NCI-H2227 (cell line): ENCODE measurements around the gene DMRTC2.
A peak's percentile ranks its signal among the peaks of the same experiment; 100 is the strongest.

ENCODE experiments used
- DNase-seq: peaks from one replicate; lab custom pipeline; 2025; ENCODE audit not compliant: unreplicated experiment; lab: John Stamatoyannopoulos, UW

Gene DMRTC2

DNA sequence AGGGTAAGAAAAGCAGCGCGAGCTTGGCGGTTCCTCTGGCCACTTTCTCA is at the start of gene DMRTC2:
TSS of gene DMRTC2 (plus strand) at position 42 of the 50 bp plus-strand sequence. CDS start 2,387 bp downstream, outside the sequence.
- no peak for DNase-seq

DNA sequence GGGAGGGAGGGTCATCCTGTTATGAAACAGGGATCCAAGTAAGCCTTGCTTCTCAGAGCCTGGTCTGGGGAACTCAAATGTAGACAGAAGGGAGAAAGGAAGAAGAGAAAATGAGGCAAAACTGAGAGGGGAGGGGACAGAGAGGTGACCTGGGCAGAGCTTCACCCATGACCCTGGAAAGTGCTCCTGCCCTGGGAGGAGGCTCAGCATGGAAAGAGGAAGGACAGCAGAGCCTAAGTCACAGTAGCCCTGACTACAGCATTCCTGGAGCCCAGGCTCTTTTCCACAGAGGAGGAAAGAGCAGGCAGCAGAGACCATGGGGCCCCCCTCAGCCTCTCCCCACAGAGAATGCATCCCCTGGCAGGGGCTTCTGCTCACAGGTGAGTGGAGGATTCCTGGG is 48.5 kb upstream of the DMRTC2 start, which contains the start of gene CEACAM3:
TSS of gene CEACAM3 (plus strand) at position 226 of the 400 bp plus-strand sequence. CDS start at position 317, 91 bp downstream.
- DNase-seq: no peak

DNA sequence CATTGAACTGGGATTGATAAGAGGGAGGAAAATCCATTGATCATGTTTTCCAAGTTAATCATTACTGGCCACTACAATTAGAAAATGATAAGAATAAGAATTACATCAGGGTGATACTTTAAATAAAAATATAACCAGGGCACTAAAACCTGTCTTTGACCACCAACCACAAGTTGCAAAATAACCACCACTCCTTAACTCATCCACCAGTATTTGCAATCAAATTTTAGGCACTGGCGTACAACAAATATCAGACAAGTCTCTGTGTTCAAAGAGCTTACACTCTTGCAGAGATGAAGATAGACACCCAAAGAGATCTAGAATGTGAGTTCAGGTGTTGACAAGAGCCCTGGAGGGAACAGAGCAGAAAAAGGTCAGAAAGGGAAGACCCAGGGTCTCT is 47.9 kb upstream of the DMRTC2 start:
- DNase-seq: no peak

DNA sequence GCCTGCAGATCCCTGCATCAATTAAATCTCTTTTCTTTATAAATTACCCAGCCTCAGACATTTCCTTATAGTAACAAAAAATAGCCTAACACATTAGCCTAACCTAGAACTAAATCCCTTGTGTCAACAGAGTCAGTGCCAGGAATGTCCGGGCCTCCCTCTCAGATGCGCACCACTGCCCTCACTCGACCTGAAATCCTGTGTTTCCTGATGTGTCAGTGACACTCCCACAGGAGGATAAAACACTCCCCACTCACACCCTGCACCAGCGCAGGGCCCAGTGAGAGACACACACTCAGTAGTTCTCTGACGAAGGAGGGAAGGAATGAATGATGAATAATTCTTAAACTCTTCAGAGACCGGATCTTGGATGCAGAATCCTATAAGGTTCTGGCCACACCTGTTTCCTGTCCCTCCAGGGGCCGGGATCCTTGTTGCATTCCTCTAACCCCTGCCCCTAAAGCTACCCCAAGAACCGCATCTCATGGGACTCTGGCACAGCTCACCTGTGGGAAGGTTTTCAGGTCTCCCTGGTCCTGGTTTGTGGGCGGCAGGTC is 45.3 kb upstream of the DMRTC2 start:
- DNase-seq: no peak

DNA sequence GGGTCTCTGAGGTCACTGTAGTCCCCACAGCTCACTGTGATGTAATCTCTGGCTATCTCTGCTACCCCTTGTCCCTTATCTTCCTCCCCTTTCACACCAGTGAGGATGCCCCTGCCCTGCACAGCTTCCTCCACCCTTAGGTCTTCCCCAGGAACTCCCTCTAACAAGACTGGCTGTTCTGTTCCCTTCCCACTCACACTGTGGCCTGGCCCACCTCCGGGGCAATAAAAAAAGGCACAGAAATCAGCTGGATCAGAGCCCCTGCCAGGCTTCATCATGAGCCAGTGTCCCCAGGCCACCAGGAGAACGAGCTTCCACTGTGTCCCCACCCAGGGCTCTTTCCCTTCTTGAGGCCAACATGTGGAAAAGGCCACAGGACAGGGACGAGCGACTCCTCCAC is 43.8 kb upstream of the DMRTC2 start:
- no peak for DNase-seq

DNA sequence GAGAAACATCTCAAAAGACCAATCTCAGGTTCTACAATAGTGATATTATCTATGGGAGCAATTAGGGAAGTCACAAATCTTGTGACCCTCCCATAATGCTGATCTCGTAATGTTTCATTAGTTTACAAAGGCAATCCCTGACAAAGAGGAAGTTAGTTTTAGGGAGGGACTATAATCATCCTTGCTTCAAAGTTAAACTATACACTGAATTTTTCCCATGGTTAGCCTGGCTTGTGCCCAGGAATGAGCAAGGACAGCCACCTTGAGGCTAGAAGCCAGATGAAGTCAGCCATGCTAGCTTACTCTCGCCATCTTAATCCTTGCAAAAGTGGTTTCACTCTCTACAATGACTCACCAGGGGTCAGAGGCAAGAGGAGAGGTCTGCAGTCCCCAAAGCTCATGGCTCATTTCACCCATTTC is 43.0 kb upstream of the DMRTC2 start:
- no peak for DNase-seq

DNA sequence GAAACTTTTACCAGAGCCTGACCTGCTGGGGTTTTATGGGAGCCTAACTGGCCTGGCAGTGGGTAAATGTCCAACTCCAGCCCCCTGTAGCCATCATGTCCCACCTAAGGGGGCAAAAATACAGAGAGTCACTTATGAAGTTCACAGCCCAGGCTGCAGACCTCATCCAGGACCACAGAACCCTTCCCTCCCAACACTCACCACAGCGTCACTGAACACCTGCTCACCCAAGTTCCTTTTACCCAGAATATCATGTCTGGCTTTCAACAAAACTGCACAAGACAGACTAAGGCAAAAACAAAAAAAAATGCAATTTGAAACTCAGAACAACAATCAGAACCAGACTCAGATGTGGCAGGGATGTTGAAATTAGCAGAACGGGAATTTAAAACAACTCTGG is 42.1 kb upstream of the DMRTC2 start:
- no peak for DNase-seq

DNA sequence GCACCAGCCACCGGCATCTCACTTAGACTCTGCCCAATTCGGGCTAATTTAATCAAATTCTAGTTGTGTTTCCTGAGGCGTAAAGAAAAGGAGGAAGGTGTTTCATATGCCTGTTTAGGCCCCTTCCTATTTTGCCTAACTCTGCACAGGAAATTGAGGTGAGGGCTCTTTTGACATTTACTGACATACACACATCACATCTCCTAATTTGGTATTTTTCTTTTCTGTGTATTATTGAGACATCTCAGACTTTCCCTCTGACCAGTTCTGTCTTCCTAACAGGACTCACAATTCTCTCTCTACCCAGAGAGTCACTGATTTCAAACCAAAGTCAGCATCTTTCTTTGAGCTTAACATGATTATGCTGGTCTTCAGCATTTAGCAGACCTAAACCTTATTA is 40.5 kb upstream of the DMRTC2 start:
- DNase-seq: no peak

DNA sequence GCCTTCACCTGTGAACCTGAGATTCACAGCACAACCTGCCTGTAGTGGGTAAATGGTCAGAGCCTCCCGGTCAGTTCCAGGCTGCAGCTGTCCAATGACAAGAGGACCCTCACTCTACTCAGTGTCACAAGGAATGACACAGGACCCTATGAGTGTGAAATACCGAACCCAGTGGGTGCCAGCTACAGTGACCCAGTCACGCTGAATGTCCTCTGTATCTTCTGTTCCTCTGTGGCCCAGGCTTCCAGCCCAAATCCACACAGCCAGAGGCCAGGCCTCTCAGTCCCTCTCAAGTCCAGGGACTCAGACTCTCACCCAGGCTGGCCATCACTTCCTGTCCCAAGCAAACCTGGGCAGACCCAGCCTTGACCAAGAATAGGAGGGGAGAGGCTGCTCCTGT is 37.7 kb upstream of the DMRTC2 start:
- no peak for DNase-seq

DNA sequence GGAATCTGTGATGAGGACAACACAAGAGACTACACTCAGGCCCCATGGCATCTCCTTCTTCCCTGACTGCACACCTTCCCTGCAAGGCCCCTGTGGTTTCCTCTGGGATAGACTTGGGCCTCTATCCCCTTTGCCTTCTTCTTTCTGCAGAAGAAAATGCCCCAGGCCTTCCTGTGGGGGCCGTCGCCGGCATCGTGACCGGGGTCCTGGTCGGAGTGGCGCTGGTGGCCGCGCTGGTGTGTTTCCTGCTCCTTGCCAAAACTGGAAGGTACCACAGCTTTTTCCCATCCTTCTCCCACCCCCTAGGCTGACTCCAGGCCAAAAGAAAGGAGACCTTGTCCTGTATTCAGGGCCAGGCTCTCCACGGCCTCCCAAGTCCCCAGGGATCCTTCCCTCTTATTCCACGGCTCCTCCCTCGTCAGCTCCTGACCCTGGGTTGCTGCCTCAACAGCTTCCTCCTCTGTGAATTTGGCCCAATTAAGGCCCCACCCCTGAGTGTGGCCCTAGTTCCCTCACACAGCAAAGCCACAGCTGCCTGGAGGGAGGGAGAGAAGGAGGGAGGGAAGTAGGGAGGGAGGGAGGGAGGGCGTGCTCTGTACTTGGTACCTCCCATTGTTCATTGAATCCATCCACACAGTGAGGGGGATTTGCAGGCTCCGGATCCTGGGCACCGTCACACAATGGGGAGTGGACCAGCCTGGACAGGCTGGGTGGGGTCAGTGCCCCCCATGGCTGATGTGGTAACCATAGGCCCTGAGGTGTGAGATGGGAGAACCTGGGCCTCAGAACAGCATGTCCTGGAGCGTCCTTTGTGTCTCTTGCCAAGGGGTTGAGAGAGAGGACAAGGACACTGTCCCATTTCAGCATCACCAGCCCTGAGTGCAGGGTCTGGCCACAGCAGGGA is 35.9 kb upstream of the DMRTC2 start:
- no peak for DNase-seq

DNA sequence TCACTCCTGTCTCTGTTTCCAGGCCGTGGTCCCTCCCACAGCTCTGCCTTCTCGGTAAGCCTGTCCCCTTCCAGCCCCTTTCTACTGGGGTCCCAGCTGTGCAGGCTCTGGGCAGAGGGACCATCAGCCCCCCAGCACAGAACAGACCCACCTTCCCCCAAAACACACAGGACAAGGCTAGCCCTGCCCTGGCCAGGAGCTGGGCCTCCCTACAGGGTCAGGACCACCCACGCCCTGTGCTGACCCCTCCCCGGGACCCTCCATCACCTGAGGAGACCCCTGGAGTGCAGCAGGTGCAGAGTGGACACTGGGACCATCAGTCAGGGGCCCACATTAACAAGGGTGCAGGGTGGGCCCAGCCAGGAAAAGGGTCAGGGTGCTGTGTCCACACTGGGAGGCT is 34.5 kb upstream of the DMRTC2 start:
- no peak for DNase-seq

DNA sequence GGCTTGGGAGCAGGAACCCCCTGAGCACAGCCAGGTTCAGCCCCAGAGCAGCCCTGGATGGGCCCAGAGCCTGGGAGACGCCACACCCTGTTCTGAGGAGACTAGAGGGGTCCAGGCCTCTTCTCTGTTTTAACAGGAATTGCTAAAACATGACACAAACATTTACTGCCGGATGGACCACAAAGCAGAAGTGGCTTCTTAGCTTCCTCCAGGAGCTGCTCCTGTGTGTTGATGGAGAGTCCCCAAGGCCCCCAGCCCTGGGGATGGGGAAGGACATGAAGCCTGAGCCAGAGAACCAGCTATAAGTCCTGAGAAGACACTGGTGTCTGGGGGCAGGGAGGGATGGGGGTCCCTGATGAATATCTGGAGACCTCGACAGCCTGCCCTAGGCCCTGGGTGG is 33.8 kb upstream of the DMRTC2 start:
- no peak for DNase-seq

DNA sequence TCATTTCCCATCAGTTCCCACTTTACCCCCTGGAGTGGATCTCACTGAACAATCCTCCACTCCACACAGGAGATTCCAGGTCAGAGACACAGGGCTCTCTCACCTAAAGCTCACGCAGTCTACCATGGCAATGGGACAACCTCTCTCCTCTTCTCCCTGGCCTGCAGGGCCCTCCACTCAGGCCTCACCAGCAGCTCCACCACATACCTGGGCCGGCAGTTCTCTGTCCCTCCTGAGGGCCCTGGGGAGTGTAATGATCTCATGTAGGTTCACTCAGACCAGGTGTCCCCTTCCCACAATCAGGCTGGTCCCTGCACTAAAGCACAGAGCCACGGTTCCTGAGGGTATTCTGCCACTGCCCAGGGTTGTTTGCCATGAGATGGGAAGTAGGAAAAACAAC is 32.9 kb upstream of the DMRTC2 start:
- no peak for DNase-seq

DNA sequence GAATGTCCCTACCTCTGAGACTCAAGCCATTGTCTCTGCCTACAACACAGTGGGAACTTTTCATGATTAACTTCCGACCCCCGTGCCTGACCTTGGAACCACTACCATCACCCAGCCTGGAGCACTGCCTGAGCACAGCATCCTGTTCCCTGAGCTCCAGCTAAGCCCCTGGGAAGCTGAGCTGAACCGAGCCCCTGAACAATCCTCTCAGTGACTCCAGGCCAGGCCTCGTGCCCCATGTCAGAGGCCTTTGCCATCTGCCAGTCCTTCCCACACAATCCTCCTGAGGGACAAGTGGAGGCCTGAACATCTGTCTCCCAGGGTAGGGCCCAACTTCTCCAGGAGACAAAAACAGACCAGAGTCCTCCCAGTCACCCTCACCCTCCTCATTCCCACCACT is 30.9 kb upstream of the DMRTC2 start:
- DNase-seq: no peak

DNA sequence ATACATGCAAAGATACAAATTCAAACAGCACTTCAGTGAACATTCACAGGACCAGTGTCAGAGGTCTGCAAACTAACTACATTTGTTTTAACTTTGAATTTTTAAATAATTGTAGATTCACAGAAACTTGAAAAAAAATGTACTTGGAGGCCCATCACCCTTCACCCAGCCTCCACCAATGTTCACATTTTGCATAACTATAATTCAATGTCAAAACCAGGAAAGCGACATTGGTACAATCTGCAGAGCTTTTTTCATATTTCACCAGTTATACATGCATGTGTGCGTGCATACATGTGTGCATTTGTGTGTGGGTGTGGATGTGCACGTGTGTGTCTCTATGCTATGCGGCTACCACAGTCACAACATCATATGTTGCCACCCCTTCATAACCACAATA is 29.5 kb upstream of the DMRTC2 start:
- no peak for DNase-seq

DNA sequence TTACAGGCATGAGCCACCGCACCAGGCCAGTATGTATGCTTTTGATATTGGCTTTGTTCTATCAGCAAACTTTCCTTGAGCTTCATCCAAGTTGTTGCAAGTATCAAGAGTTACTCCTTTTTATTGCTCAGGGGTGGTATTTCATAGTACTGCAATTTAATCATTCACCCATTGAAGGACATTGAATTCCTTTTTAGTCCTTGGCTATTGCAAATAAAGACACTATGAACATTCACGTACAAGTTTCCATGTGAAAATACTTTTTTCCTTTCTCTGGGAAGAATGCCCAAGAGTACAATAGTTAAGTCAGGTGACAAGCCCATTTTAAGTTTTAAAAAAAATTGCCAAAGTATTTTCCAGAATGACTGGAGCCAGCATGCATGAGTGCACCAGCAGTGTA is 28.1 kb upstream of the DMRTC2 start:
- no peak for DNase-seq

DNA sequence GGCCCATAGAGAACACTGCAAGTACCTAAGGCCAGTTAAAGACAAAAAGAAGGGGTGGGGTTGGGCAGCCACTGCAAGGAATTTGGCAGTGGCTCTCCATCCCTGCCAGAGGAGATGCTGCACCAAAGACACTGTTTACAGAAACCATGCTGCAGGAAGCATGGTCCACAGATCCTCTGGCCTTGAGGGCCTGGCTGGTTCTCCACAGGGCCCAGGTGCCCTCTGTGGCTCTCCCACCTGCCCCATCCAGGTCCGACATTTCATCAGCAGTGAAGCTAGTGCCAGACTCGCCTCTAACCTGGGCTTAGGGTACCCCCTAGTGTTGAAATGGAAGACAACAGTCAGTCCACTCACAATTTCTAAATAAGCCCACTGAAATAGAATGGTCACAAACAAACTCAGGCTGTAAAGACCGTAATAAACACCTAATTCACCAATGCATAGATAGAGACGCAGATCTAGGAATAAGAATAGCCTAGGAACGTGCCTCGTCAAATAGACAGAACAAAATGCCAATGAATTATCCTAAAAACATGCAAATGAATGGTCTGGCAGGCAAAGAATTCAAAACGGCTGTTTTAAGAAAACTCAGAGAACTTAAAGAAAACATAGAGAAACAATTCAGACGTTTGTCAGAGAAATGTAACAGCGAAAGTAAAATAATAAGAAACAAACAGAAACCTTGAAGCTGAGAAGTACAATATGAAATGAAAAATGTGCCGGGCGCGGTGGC is 23.7 kb upstream of the DMRTC2 start:
- peak; percentile 85 for DNase-seq

DNA sequence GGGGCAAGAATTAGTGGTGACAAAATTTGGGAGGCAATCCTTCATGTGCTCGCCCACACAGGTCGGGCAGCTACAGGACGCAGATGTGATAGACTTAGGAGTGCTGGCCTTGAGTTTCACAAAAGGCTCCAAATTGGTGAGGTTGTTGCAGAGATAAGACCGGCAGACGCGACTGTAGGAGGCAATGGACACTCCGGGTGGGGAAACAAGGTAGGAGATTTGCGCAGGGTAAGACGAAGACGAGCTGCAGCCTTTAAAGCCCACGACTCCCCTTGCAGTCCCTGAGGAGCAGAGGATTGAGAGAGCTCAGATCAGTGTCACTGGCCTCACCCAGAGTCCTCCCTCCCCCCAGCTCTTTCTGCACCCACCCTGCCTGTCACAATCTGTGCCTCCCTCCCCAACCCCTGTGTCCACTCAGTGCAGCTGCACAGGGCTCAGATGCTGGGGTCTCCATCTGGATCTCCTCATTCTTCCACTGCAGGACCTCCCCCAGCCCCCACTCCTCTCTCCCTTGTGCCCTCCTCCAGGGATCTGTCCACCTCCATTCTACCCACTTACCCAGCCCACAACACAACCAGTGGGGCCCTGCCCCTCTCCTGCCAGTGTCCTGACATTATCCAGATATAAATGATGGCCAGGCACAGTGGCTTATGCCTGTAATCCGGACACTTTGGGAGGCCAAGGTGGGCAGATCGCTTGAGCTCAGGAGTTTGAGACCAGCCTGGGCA is 6.7 kb upstream of the DMRTC2 start:
- DNase-seq: no peak

DNA sequence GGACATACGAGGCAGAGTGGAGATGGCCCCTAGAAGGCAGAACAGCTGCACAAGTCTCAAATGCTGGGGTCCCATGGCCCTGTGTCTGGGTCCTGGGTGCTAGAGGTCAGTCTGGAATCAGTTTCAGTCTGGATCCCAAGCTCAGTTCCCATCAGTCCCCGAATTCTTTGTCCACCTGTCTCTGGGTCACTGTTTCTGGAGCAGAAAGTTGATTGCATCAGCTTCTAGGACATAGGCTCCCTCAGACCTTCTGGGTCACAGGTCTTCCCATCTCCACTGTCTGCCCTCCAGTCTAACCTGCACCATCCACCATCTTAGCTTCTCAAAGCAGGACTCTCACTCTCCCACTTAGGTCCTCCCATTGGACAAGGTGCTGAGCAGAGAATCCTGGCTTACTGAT is 5.6 kb upstream of the DMRTC2 start:
- DNase-seq: no peak

DNA sequence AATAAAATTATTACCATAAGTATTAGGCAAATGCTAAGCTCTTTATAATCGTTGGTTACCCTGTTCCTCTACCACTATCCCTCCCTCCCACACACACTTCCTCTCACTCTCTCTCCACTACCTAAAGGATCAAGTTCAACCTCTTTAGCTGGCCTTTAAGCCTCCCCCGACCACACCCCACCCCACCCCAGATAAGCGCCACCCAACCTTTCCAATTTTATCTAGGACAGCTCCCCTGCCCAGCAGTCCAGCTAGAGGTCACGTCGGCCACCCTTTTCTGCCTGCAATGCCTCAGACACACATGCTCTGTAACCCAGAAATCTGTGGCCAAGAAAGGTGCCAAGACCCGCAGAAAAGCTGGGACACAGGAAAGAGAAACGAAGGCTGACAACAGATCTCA is 1.5 kb upstream of the DMRTC2 start:
- no peak for DNase-seq

DNA sequence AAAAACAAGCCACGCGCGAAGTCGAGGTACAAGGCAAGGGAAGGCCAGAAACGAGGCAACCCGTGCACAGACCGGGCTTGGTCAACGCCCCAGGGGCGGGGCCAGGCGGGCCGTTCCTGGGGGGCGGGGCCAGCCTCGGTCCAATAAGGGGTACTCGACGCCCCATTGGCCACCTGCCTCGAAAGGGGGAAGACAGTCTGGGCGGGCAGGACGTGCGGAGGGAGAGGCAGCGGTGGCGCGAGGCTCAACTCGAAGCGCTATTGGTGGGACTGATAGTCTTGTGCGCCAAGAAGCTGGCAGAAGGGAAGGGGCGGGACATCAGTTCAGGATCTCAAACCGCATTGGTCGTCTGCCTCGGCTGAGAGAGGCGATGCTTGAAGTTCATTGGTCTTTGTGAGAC is 241 bp upstream of the DMRTC2 start, which contains the start of gene LYPD4:
TSS of gene LYPD4 (minus strand) at position 83 of the 400 bp plus-strand sequence. CDS start 5,398 bp downstream, outside the sequence.
- no peak for DNase-seq
